Right lobe of liver (tissue), 4 donors: ENCODE results near the gene ASB1.

Source experiments
- CTCF ChIP-seq, 4 donors: fragments of 200-600 bp in 3 of 4; fragments of 450-650 bp in 1 of 4; IDR thresholded peaks; one replicate each; pipeline versions ENCODE4 v1.5.1 to v1.8.0; 2016 to 2022; ENCODE audit warnings: antibody characterized with exemption in 4 of 4, mild to moderate bottlenecking in 2 of 4
- POLR2A ChIP-seq: fragments of 450-650 bp; IDR thresholded peaks from one replicate; pipeline ENCODE4 v1.6.1; 2017; ENCODE audit warnings: antibody characterized with exemption, mild to moderate bottlenecking
- donor health status: DM: no; HTN: no; CAD: no.
- donor health status: DM: no; HTN: no; CAD: no.
- donor health status: DM: no; HTN: yes; CAD: no.

DNA sequence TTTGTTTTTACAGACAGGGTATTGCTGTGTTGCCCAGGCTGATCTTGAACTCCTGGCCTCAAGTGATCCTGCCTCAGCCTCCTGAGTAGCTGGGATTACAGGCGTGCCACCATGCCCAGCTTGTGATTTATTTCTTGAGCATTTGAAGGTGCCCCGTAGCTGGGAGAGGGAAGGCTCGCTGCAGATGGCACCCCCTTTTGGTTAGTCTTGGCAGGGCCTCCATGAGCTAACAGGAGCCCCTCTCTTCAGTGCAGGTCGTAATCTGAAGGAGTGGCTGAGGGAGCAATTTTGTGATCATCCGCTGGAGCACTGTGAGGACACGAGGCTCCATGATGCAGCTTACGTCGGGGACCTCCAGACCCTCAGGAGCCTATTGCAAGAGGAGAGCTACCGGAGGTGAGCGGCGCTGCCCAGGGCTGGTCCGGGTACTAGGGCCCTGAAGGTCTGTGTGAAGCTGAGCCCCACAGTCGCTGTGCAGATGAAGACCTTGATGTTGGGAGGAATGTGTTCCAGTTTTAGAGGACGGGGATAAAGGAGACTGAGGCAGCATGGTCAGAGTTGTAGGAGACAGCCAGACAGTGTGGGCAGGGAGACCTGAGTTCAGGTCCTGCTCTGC lies 6.7 kb downstream of the ASB1 start:
- no peak for TF ChIP-seq CTCF (IDR thresholded peaks at IDR 0.05)
- no peak for TF ChIP-seq POLR2A
